Ovary (tissue), 9 donors: ENCODE measurements around the gene C8G. TPM values are rescaled to one million over a fixed set of nuclear protein-coding genes. Genes with fewer than 3 reads are reported as not detected.

ENCODE experiments used
- DNase-seq, 5 donors: peaks; one replicate each; pipeline ENCODE4 v3.0.0-alpha.2; 2019 to 2020
- H3K27ac ChIP-seq, 2 donors: fragments of 200-600 bp; one replicate each; pipeline versions ENCODE4 v1.5.1 to v1.8.0; 2019 to 2022
- H3K27me3 ChIP-seq: fragments of 200-600 bp; one replicate; pipeline ENCODE4 v1.8.0; 2022
- H3K36me3 ChIP-seq: fragments of 200-600 bp; sonication (generic); one replicate; pipeline ENCODE4 v1.5.1; 2019
- H3K4me1 ChIP-seq: one replicate; pipeline ENCODE4 v1.8.1; 2013; ENCODE audit warnings: mild to moderate bottlenecking, moderate library complexity; ENCODE audit not compliant: insufficient read depth
- H3K4me3 ChIP-seq: fragments of 200-600 bp; sonication (generic); one replicate; pipeline ENCODE4 v1.5.1; 2017
- H3K9me3 ChIP-seq, 2 donors: fragments of 200-600 bp in 1 of 2; sonication (generic) in 1 of 2; one replicate each; pipeline versions ENCODE4 v1.5.1 to v1.8.1; 2013 to 2019; ENCODE audit warnings: mild to moderate bottlenecking in 1 of 2, moderate library complexity in 1 of 2
- EP300 ChIP-seq: sonication (generic); formaldehyde crosslinking; IDR thresholded peaks from one replicate; pipeline ENCODE4 v1.6.1; 2017; ENCODE audit warnings: antibody characterized with exemption
- POLR2A ChIP-seq: fragments of 450-650 bp; IDR thresholded peaks from one replicate; pipeline ENCODE4 v1.6.1; 2017; ENCODE audit warnings: antibody characterized with exemption, mild to moderate bottlenecking, moderate library complexity
- WGBS, 3 donors: extraction: QIAGEN DNeasy Blood & Tissue Kit in 1 of 3; methylation state at CpG; one replicate each; pipeline versions ENCODE4 v1.1.5 to v1.1.7; 2013 to 2017; 5-methylcytosine and 5-hydroxymethylcytosine counted together
- intact Hi-C, 4 donors: fragments of 100-400 bp; cut with DNase I; formaldehyde crosslinking; loops; one replicate each; pipeline versions ENCODE4 v1.11.0 to v1.15.1; 2022 to 2023
- polyA plus RNA-seq, 2 donors: library from polyadenylated mRNA; stranded (reverse); fragments of 200-250 nt in 1 of 2; fragments of 350-450 nt in 1 of 2; fragmentation: Illumina TruSeq in 1 of 2; extraction: RNeasy Lipid Tissue Mini Kit (QIAGEN cat#74804) in 1 of 2; gene quantifications; one replicate each; pipeline ENCODE4 v1.2.3, GENCODE V29; 2013 to 2014
- total RNA-seq, 7 donors: library from RNA; depleted of rRNA in 2 of 7; stranded (reverse); fragments of >200 nt in 2 of 7; fragmentation: NEBNext Ultra II Directional in 3 of 7; extraction: Animal tissue kit (Norgen Biotek cat#: 25700) in 3 of 7; gene quantifications; one replicate each; pipeline versions ENCODE4 v1.1.0 to v1.2.4, GENCODE V29; 2016 to 2023
- TF ChIP-seq, protein P1 (sequence below), 3 donors: fragments of 450-650 bp in 2 of 3; fragments of 200-600 bp in 1 of 3; IDR thresholded peaks; one replicate each; pipeline versions ENCODE4 v1.5.1 to v1.8.0; 2016 to 2022; ENCODE audit warnings: antibody characterized with exemption in 3 of 3, mild to moderate bottlenecking in 1 of 3
- donor health status: DM: no; HTN: no; CAD: no; lungs with moderate emphysema.
- donor health status: DM: no; HTN: no; CAD: no.
- donor health status: Bipolar disorder and iron deficiency.
- donor health status: DM: yes; HTN: yes; CAD: no.
- donor health status: DM: no; HTN: no; CAD: no.
- donor health status: DM: yes; HTN: yes; CAD: no.

Gene C8G
- total and polyA plus RNA-seq, 9 donors, result 0.38 to 1.00 TPM; not detected in 7

DNA sequence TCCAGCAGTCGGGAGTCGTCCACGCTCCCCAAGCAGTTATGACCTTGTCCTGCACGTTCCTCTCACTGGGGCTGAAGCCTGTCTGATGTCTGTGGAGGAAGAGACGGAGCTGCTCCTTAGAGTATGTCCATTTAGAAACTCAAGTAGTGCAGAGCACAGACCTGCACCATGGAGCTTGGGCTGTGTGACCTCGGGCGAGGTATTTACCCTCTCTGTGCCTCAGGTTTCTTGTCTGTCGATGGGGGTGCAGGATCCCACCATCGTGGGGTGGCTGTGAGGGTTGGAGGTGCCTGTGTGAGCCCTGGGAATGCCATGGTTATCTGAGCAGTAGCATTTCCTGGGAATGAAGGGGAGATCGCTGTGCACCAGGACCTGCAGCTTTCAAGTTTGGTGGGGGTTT, 44.5 kb upstream of the C8G start:
- H3K36me3 ChIP-seq, result no peaks in the 10 kb centered on the region
- no peak overlapping the region for H3K4me3 ChIP-seq
- no peak for DNase-seq
- WGBS, 3 donors, result 91 to 97% (median 92%) methylated on average over 10 of the region's 10 CpGs
- no peak overlapping the region for H3K27ac ChIP-seq
- H3K4me1 ChIP-seq, result peaks cover 4% of the 10 kb centered on the region
- intact Hi-C loops, result no loop called here
- H3K9me3 ChIP-seq, result no peaks in the 10 kb centered on the region
- TF ChIP-seq POLR2A (no peak), EP300 (no peak)
- TF ChIP-seq, protein P1, sequence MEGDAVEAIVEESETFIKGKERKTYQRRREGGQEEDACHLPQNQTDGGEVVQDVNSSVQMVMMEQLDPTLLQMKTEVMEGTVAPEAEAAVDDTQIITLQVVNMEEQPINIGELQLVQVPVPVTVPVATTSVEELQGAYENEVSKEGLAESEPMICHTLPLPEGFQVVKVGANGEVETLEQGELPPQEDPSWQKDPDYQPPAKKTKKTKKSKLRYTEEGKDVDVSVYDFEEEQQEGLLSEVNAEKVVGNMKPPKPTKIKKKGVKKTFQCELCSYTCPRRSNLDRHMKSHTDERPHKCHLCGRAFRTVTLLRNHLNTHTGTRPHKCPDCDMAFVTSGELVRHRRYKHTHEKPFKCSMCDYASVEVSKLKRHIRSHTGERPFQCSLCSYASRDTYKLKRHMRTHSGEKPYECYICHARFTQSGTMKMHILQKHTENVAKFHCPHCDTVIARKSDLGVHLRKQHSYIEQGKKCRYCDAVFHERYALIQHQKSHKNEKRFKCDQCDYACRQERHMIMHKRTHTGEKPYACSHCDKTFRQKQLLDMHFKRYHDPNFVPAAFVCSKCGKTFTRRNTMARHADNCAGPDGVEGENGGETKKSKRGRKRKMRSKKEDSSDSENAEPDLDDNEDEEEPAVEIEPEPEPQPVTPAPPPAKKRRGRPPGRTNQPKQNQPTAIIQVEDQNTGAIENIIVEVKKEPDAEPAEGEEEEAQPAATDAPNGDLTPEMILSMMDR (IDR thresholded peaks at IDR 0.05), result no peak
- H3K27me3 ChIP-seq, result no peaks in the 10 kb centered on the region

DNA sequence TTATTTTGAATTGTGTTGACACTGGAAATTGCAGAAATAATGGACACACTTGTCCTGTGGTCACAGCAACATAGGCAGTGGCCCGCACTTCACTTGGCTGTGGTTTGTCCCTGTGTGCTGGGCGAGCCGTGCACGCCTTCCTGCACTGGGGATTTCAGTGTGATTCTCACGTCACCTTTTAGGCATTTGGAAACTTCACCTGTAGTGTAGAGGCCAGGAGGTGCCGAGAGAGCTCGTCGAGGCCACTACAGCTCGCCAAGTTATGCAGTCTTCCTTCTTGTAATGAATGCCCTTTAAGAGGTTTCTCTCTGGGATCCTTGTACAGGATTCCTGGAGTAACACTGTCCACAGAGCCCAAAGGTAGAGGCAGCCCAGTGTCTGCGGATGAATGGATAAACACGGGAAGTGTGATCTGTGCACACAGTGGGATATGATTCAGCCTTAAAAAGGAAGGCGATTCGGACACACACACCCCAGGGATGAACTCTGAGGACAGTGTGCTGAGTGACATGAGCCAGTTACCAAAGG, 44.0 kb upstream of the C8G start:
- Histone ChIP-seq H3K4me1 (peaks cover 4% of the 10 kb centered on the region), H3K4me3 (no peak overlapping the region), H3K27me3 (no peaks in the 10 kb centered on the region), H3K9me3 (no peaks in the 10 kb centered on the region), H3K36me3 (no peaks in the 10 kb centered on the region), H3K27ac (no peak overlapping the region)
- TF ChIP-seq EP300 (no peak), POLR2A (no peak)
- TF ChIP-seq, protein P1 (IDR thresholded peaks at IDR 0.05), result no peak
- intact Hi-C loops, result no loop called here
- DNase-seq, result no peak
- WGBS, 3 donors, result 88 to 91% (median 88%) methylated on average over 13 of the region's 13 CpGs

DNA sequence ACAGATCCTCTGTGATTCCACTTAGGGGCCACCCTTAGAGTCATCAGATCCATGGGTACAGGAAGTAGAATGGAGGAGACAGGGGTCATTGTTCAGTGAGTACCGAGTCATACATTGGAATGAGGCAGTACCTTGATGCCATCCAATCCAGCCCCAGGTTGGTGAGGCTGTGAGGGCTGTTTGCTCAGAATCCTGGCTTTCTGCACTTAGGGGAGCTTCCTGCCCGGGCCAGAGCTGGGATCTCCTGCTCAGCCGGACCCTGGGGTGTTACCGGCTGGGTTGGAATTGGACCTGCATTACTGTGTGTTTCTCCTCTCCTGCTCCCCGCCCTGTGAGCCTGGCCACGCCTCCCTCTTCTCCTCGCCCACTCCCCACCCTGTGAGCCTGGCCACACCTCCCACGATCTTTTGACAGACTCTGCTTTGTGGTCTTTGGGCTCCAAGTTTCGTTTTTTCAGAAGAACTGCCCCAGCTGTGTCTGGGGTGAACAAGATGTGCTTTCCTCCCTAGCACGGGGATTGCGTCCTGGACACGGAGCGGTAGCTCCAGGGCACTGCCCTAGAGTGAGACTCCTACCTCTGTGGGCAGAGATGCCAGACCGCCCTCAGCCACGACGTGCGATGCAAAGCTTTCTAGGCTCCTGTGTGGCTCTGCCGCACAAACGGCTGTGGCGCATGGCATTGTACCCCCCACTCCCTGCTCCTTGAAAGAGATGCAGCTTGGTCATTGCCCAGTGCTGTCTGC, 43.4 kb upstream of the C8G start:
- DNase-seq, result no peak
- Histone ChIP-seq H3K4me3 (no peak overlapping the region), H3K36me3 (no peaks in the 10 kb centered on the region), H3K27ac (no peak overlapping the region), H3K9me3 (no peaks in the 10 kb centered on the region), H3K27me3 (no peaks in the 10 kb centered on the region), H3K4me1 (peaks cover 4% of the 10 kb centered on the region)
- intact Hi-C loops, result no loop called here
- 41 to 63% (median 63%) methylated on average over 20 of the region's 20 CpGs for WGBS, 3 donors
- no peak for TF ChIP-seq EP300
- no peak for TF ChIP-seq POLR2A
- TF ChIP-seq, protein P1 (IDR thresholded peaks at IDR 0.05), result no peak

DNA sequence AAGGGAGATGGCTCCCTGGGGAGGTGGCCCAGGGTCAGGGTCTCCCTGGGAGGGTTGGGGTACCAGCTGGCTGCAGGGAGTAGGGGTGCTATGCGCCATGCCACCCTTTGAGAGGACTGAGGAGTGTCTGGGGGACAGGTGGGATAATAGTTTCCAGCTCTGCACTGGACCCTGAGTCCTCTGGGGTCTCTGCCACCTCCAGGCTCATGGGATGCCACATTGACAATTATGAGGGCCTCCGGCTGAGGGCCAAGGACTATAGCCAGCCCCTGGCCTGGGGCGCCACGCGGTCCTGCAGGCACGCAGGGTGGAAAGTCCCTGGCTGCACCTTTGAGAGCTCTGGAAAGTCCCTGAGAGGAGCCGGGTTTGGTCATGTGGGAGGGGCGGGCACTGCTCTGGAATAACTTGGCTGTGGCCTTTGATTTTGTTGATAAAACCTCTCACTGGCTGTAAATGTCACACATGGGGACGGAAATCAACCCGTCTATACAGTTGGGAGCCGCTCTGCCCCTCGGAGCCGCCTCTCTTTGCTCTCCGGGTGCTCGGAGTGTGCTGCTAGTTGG, 42.7 kb upstream of the C8G start:
- intact Hi-C loops, result no loop called here
- Histone ChIP-seq H3K4me1 (peaks cover 4% of the 10 kb centered on the region), H3K27me3 (no peaks in the 10 kb centered on the region), H3K4me3 (no peak overlapping the region), H3K27ac (no peak overlapping the region), H3K36me3 (no peaks in the 10 kb centered on the region), H3K9me3 (no peaks in the 10 kb centered on the region)
- no peak for DNase-seq
- TF ChIP-seq POLR2A, result no peak
- no peak for TF ChIP-seq EP300
- TF ChIP-seq, protein P1 (IDR thresholded peaks at IDR 0.05), result no peak
- 64 to 68% (median 66%) methylated on average over 15 of the region's 15 CpGs for WGBS, 3 donors
